ENCODE measurements around the gene MTRF1.

- no peak for TF ChIP-seq CTCF (IDR thresholded peaks at IDR 0.05)
- no peak for TF ChIP-seq REST (IDR thresholded peaks at IDR 0.05; ENCODE audit: insufficient read depth in 1 of 2, low read depth in 2 of 2, low read length in 1 of 2)
- no peak for TF ChIP-seq POLR2AphosphoS5 (IDR thresholded peaks at IDR 0.05; ENCODE audit: low read depth, low read length)
- TF ChIP-seq TCF7L2 (IDR thresholded peaks at IDR 0.05; ENCODE audit: low read depth, low read length): no peak
Observed at GRCh38 chr13:41220401-41220800, 43.0 kb downstream of the MTRF1 start.

Data from Panc1 (cell line).